Inflammatory macrophage (primary cell): ENCODE data around the gene PRCD.
"Not testable (repeated sequence)": the region's sequence is repeated elsewhere in the genome, so short reads cannot be mapped to it uniquely, and the experiment has no call there.

Experiments
- DNase-seq, 2 donors: peaks; one replicate each; pipeline ENCODE4 v3.0.0-alpha.2; 2020 to 2022

PRCD gene

GRCh38 chr17:76506408-76507345, 33.2 kb upstream of the PRCD start:
- DNase-seq, result peak; percentile 76 to 82

DNA sequence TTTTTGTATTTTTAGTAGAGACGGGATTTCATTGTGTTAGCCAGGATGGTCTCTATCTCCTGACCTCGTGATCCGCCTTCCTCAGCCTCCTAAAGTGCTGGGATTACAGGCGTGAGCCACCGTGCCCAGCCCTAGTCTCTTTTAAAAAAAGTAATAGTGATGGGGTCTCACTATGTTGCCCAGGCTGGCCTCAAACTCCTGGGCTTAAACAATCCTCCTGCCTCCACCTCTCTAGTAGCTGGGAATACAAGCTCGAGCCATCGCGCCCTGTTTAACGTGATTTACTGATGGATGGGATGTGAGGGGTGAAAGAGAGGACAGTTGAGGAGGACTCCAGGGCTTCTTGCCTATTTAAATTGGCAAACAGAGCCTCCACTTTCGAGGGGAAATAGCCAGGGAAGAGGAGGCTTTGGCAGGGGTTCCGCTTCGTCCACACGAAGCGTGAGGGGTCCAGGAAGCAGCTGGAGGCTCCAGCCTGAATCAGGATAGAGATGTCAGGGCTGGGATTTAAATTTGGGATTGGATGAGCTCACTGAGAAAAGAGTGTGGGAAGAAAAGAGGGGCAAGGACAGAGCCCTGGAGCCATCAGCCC, 31.3 kb upstream of the PRCD start:
- DNase-seq, result not testable (repeated sequence)

GRCh38 chr17:76510831-76511244, 29.0 kb upstream of the PRCD start:
- DNase-seq, result no peak

GRCh38 chr17:76511668-76512365, 28.0 kb upstream of the PRCD start:
- DNase-seq, result peak; percentile 58 to 82

- DNase-seq, result no peak
These were observed 27.2 kb upstream of the PRCD start for GRCh38 chr17:76512366-76513305.

- DNase-seq, result no peak
These were observed 26.5 kb upstream of the PRCD start for GRCh38 chr17:76513306-76513692.

GRCh38 chr17:76514355-76514754, 25.5 kb upstream of the PRCD start:
- not testable (repeated sequence) for DNase-seq

GRCh38 chr17:76515274-76515949, 24.4 kb upstream of the PRCD start:
- DNase-seq, result peak; percentile 94 to 99

DNA sequence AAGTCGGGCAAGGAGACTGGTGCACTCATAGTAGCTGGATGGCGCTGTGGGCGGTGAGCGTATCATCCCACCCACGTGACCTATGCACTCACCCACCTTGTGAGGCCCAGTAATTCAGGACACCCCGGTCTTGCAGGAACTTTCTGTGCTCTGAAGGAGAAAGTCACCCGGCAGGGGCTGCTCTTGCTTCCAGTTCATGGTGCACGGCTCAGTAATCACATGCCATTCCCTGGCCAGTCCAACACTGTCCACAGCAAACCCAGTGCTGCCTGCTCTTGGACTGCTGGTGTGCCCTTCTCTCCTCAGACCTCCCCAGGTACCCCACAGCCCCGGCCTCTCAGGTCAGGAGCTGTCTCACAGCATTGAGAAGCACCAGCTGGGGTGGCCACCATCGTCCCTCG, 22.2 kb upstream of the PRCD start:
- peak; percentile 68 to 94 for DNase-seq

DNA sequence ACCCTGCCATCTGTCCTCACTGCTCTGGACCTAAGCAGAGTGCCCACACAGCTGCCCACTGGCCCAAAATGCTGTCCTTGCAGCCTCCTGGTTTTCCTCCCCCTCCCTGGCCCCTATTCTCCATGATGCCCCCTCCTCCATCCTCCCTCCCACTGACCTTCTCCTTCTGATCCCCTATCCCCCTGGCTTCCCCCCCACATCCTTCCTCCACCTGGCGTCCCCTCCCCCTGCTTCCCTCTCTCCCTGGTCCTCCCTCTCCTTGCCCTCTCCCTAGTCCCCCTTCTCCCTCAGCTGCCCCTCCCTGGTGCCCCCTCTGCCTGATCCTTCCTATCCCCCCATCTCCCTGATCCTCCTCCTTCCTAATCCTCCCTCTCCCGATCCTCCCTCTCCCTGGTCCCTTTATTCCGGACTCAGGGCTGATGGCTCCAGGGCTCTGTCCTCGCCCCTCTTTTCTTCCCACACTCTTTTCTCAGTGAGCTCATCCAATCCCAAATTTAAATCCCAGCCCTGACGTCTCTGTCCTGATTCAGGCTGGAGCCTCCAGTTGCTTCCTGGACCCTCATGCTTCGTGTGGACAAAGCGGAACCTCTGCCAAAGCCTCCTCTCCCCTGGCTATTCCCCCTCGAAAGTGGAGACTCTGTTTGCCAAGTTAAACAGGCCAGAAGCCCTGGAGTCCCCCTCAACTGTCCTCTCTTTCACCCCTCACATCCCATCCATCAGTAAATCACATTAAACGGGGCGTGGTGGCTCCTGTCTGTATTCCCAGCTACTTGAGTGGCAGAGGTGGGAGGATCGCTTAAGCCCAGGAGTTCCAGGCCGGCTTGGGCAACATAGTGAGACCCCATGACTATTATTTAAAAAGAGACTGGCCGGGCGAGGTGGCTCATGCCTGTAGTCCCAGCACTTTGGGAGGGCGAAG, 20.5 kb upstream of the PRCD start:
- no peak for DNase-seq

- no peak for DNase-seq
These were observed 18.6 kb upstream of the PRCD start for GRCh38 chr17:76521262-76521661.

GRCh38 chr17:76521683-76522082, 18.2 kb upstream of the PRCD start:
- DNase-seq, result not testable (repeated sequence)

GRCh38 chr17:76523084-76524037, 16.5 kb upstream of the PRCD start:
- DNase-seq, result peak; percentile 66 to 70

GRCh38 chr17:76524598-76525512, 15.0 kb upstream of the PRCD start:
- no peak for DNase-seq

- not testable (repeated sequence) for DNase-seq
These were observed 14.4 kb upstream of the PRCD start for GRCh38 chr17:76525513-76525833.

DNA sequence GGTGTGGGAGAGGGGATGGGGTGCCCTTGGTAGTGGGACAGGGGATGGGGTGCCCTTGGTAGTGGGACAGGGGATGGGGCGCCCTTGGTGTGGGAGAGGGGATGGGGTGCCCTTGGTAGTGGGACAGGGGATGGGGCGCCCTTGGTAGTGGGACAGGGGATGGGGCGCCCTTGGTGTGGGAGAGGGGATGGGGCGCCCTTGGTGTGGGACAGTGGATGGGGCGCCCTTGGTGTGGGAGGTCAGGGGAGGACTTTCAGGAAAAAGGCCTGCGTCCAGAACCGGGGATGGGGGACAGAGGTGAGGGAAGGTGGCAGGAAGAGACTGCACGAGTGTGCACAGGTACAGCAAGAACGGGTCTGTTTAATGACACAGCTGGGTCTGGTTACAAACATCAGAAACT, 12.8 kb upstream of the PRCD start:
- DNase-seq, result not testable (repeated sequence)

- peak in 1 of 2 donors; percentile 49 for DNase-seq
These were observed 12.3 kb upstream of the PRCD start for GRCh38 chr17:76527430-76528111.

GRCh38 chr17:76528156-76528527, 11.7 kb upstream of the PRCD start:
- DNase-seq, result no peak
